Inflammatory macrophage treated with lipopolysaccharide for 1 hour (primary cell): ENCODE data around the gene IQGAP2.
"Not testable (repeated sequence)": the region's sequence is repeated elsewhere in the genome, so short reads cannot be mapped to it uniquely, and the experiment has no call there.

ENCODE experiments used
- DNase-seq, 2 donors: peaks; one replicate each; pipeline ENCODE4 v3.0.0-alpha.2; 2020 to 2022

The IQGAP2 gene

DNA sequence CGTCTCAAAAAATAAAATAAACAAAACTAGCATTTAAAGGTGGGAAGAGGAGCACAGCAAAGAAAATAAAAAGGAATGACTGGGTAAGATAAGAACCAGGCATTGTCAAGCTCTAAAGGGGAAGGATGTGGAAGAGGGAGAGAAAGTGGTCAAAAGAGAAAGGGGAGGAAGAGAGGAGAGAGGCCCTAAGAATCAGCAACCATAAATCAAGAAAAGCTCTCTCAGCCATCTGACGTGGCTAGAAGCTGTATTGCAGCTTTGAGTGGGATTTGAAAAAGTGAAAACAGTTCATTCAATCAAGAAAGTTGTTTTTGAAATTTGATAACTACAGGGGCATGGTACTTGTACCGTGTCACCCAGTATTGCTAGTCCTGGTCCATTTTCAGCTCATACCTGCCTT, 267.4 kb downstream of the IQGAP2 start:
- no peak for DNase-seq

DNA sequence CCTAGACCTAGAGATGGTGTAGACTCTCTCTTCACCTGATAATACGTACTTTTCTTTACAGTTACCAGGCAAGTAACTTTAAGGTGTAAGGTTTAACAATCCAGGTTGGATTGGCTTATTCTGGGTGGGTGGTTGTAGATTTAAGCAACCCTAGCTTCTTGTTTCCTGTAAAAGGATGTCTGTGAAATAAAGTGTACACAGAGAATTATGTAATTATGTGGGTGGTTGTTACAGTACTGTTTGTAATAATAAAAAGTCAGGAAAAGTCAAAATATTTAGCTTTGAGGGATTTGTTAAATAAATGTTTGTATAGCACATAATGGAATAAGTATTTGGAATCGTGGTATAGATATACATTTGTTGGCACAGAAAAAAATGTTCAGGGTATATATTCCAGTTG, 269.2 kb downstream of the IQGAP2 start:
- DNase-seq, result peak; percentile 3 to 19

DNA sequence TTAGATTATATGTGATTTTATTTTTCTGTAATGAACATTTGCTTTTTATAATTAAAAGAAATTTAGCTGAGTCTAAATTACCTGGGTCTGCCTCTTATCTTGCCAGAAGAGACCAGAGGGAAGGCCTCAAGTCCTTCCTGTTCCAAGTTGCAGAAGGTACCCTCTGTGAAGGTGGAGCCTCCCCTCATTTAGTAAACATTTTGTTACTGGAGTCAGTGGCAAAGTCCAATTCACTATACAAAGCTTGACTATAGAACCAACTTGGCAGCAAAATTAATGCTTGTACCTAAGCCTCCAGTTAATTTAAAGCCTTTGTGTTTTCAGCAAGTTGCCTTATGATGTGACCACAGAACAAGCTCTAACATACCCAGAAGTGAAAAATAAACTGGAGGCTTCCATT, 270.0 kb downstream of the IQGAP2 start:
- no peak for DNase-seq

GRCh38 chr5:76674330-76675066, 271.4 kb downstream of the IQGAP2 start:
- no peak for DNase-seq

- DNase-seq, result no peak
Observed at GRCh38 chr5:76675364-76675763, 272.3 kb downstream of the IQGAP2 start.

DNA sequence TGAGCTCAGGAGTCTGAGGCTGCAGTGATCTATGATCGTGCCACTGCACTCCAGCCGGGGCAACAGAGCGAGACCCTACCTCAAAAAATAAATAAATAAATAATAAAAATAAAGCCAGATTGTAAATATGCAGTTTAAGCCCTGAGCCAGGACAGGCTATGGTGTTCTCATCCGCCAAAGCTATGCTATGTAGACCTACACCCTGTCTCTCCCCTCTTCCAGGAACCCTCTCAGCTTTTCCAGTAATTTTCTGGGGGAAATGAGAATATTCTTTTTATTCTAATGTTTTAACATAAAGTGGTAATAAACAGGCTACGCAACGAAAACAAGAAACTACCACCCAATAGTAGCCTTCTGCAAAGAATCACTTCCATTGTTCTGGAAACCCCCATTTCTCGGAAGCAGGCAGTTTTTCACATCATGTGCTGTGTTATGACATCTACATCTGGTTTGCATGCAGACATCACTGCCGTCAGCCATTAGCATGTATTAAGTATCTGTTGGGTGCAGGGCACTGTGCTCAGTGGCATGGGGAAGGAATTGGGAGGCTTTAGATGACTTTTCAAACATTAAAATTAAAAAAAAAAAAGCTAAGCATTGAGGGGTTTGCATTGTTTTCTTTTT, 274.9 kb downstream of the IQGAP2 start:
- no peak for DNase-seq

- DNase-seq, result peak in 1 of 2 donors; percentile 6
Observed at GRCh38 chr5:76679231-76679630, 276.1 kb downstream of the IQGAP2 start.

GRCh38 chr5:76680826-76681225, 277.7 kb downstream of the IQGAP2 start:
- not testable (repeated sequence) for DNase-seq

GRCh38 chr5:76681287-76681686, 278.2 kb downstream of the IQGAP2 start:
- no peak for DNase-seq

GRCh38 chr5:76682387-76682786, 279.3 kb downstream of the IQGAP2 start:
- DNase-seq, result no peak

DNA sequence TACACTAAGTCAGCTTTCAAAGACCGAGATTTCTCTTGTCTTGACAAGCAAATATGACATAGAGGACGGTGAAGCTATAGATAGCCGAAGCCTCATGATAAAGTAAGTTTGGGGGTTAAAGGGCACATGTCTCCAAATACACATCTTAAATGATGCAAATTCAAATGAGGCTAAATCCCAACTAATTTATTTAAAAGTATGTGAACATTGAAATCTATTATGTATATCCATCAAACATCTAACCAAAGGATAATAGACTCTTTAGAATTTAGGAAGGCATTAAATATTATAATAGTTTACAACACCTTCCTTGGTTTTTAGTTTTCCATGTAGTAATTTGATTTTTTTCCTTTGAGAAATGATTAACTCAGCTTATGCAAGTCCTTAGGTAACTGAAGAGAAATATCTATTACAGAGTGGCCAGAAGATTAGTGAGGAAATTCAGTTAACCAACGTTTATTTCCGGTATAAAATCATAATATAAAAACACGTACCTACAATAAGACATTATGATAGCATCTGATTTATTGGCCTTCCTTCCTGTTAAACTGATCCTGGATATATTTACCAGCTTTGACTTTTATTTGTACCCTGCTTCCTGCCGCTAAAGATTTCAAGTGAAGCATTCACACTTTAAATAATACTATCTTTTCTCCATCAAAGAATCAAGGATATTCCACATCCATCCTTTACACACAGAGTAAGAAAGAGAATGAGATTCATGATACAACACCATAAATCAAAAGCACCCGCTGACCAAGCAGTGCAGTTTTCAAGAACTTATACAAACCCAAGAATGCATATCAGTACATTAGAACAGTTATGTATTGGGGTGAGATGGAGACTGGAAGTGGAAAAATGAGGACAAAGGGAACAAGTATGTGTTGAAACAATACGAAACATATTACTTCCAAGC, 281.0 kb downstream of the IQGAP2 start:
- no peak for DNase-seq

- no peak for DNase-seq
Observed at GRCh38 chr5:76684756-76685519, 281.9 kb downstream of the IQGAP2 start.

DNA sequence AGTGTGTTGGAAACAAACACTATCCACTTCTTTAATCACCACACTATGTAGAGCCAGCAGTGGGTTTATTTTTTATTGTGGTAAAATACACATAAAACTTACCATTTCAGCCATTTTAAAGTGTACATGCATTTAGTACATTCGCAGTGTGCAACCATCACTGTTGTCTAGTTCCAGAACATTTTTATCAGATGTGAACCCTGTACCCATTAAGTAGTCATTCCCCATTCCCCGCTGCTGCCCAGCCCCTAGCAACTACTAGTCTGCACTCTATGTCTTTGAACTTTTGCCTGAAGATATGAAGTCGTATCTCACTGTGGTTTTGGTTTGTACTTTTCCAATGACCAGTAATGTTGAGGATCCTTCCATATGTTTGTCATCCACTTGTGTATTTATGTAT, 282.6 kb downstream of the IQGAP2 start:
- no peak for DNase-seq

GRCh38 chr5:76688212-76688611, 285.1 kb downstream of the IQGAP2 start:
- DNase-seq, result no peak

DNA sequence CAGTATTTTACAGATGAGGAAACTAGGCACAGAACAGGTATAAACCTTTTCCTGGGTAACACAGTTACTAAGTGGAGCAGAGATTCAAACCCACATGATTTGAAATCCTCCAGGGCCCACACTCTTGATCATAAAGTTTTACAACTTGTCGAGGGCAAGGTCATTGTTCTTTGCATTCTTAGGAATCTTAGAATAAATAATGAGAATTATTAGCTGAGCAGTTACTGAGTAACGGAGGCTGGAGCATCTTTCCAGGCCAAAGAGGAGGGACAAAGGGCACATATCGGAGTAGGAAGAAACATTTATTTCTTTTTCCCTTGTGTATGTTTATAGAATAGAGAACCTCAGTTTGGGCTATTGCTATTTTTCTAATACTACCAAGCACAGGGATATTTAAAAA, 285.8 kb downstream of the IQGAP2 start:
- DNase-seq, result no peak

GRCh38 chr5:76689321-76690036, 286.4 kb downstream of the IQGAP2 start:
- no peak for DNase-seq

DNA sequence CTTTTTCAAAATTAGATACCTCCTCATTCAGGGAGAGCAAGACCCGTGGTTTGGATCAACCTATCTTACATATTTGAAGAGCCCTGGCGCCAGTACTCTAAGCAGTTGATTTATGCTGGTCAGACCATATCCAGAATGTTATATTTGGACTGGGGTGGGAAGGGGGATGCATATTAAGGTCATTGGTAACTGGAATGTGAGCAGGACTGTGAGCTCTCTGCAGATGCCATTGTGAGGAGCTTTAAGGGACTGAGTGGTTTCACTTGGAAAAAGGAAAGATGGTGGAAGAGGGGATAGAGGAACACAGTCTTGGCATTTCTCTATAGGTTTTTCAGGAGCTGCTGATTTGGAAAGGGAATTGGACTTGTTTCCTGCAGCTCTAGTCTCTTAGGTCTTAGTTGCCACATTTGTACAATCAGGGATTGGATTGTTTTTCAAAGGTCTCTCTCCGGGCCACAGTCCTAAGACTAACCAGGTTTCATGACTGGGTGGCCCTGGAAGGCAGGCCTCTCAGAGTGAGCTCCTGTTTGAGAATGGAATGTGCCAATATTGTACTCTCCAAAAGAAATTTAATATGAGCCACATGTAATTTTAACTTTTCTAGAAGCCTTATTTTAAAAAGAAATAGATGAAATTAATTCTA, 287.1 kb downstream of the IQGAP2 start:
- DNase-seq, result no peak

GRCh38 chr5:76690704-76691466, 287.8 kb downstream of the IQGAP2 start:
- no peak for DNase-seq

DNA sequence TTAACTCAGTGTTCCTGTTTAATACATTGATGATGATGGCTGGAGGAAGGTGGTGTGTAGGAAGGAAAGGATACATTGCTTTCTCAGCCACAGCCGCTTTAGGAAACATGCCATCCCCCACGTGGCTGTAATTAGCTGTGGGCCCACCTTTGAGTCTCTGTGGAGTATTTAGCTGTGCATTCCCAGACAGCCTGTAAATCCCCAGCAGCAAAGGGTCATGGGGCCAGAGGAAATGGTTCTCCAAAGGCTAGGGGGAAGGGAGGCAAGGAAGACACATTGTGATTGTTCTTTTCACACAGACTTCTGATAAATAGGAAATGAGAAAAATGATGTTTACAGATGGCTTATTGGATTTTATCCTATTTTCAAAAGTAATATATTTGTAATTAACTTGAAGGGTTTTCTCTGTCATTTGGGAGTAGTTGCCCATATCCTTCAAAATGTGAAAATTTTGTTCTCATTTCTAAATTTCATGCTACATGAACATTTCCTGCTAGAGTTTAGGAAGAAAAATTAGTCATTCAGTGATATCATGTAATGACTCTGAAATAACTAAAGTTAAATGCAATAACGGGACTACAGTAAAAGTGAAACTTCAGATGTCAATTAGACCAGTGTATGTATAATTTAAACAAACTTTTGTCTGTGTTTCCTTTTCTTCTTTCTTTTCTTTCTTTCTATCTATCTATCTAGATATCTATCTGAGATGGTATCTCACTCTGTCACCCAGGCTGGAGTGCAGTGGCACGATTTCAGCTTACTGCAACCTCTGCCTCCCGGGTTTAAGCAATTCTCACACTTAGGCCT, 288.6 kb downstream of the IQGAP2 start:
- no peak for DNase-seq

- no peak for DNase-seq
Observed at GRCh38 chr5:76692274-76692540, 289.1 kb downstream of the IQGAP2 start.
